OCI-LY7 (cell line): ENCODE data around the gene FOXA2.

Source experiments
- EZH2phosphoT487 ChIP-seq: fragments of 200-600 bp; sonication (generic); IDR thresholded peaks from 2 replicates; pipeline ENCODE4 v1.6.1; 2018; ENCODE audit warnings: low read depth, borderline replicate concordance, mild to moderate bottlenecking, mixed run types, antibody characterized with exemption, low read length, moderate library complexity, mixed read lengths
- TF ChIP-seq, protein P1 (sequence below): fragments of 200-600 bp; sonication (generic); conservative IDR thresholded peaks from 2 replicates; pipeline ENCODE4 v1.5.1; 2014; ENCODE audit warnings: mild to moderate bottlenecking, antibody characterized with exemption, low read length, moderate library complexity, mixed read lengths

DNA sequence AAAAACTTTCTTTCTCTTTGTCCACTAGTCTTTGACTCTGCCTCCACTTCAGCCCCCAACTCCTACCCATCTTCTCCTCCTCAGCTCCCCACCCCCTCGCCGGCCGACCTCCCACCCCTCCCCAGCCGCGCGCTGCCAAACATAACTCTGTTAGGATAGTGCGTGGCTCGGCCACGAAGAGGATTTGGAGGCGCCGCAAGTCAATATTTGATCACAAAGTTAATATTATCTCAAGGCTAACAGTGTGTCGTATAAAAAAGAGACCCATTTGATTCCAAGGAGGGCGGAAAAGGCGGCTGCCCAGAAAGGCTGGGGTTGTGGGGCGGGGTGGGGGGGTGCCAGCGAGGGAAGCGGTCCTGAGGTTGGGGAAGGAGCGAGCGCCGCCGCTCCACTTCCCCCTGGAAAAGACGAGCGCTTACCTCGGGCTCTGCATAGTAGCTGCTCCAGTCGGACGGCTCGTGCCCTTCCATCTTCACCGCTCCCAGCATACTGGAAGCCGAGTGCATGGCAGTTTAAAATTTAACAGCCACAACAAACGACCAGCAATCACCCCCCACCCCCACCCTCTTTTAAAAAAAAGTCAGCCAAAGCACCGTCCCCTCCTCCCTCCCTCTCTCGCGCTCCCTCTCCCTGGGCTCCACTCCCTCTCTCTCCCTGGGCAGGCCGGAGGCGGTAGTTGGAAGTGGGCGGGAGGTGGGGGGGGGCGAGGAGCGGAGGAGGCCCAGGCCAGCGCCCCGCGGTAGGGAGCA, 425 bp downstream of the FOXA2 start:
- TF ChIP-seq, protein P1, sequence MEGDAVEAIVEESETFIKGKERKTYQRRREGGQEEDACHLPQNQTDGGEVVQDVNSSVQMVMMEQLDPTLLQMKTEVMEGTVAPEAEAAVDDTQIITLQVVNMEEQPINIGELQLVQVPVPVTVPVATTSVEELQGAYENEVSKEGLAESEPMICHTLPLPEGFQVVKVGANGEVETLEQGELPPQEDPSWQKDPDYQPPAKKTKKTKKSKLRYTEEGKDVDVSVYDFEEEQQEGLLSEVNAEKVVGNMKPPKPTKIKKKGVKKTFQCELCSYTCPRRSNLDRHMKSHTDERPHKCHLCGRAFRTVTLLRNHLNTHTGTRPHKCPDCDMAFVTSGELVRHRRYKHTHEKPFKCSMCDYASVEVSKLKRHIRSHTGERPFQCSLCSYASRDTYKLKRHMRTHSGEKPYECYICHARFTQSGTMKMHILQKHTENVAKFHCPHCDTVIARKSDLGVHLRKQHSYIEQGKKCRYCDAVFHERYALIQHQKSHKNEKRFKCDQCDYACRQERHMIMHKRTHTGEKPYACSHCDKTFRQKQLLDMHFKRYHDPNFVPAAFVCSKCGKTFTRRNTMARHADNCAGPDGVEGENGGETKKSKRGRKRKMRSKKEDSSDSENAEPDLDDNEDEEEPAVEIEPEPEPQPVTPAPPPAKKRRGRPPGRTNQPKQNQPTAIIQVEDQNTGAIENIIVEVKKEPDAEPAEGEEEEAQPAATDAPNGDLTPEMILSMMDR = no peak
- no peak for TF ChIP-seq EZH2phosphoT487
